NCI-H187 treated with DMSO at 0.1 percent for 48 hours (cell line): ENCODE data around the gene CHI3L1.
A peak's percentile ranks its signal among the peaks of the same experiment; 100 is the strongest.
"Not testable (repeated sequence)": the region's sequence is repeated elsewhere in the genome, so short reads cannot be mapped to it uniquely, and the experiment has no call there.

Experiments
- DNase-seq: peaks from one replicate; lab custom pipeline; 2025; lab: John Stamatoyannopoulos, UW

CHI3L1 gene

GRCh38 chr1:203186446-203187303, at the start of gene CHI3L1:
CHI3L1 (minus strand) TSS chr1:203186704; CDS start chr1:203186623, 81 bp downstream.
- DNase-seq, result no peak

- not testable (repeated sequence) for DNase-seq
Measured at GRCh38 chr1:203234901-203235300, 48.4 kb upstream of the CHI3L1 start.

DNA sequence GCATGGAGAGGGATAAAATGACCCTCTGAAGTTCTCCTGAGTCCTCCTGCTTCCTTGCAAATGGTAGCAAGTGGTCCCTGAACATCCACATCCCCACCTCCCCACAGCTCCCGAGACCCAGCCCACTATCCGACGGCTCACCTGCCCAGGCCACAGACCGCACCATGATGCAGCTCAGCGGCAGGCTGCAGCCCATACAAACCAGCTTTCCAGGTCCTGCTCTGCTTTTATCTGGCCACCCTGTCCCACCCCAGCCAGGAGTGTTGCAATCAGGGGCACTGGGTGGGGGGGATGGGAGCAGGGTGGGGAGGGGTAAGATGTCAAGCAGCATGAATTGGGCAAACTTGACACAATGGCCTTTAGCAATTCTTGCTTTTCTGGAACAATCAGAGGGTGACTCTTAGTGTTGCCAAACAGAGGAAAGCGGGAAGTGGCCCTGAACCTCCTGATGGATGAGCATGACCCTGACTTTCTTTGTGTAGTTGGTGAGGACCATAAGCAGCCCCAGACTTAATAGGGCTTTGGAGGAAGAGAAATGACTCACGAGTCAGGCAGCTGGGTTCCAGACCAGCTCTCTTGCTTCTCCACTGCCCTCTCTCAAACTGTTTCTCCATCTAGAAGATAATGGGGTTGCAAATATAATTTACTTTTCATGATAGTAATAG, 43.1 kb upstream of the CHI3L1 start, which contains the start of gene CHIT1:
TSS of gene CHIT1 (minus strand) at position 203 of the 665 bp plus-strand sequence. CDS start at position 166, 37 bp downstream.
- no peak for DNase-seq

DNA sequence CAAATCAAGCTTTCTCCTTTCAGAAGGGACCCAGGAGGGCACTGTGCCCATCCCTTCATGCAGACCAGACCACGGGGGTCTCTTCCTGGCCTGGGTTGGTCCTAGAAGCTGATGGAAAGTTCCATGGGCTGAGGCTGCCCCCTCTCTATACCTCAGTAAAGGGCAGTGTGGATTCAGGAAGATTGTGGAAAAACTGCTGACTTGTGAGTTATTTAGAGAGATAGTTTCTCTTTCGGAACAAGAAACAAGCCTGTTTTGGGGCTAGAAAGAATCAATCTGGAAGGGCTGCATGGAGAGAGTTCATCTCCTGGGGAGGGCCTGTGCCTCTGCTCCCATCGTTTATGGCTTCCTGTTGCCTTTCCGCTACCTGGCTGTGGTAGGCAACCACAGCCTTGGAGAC, 42.2 kb upstream of the CHI3L1 start:
- DNase-seq, result no peak

GRCh38 chr1:203227371-203228083, 41.0 kb upstream of the CHI3L1 start:
- DNase-seq, result no peak

GRCh38 chr1:203225071-203225470, 38.6 kb upstream of the CHI3L1 start:
- no peak for DNase-seq

- no peak for DNase-seq
Measured at GRCh38 chr1:203223012-203223775, 36.7 kb upstream of the CHI3L1 start.

GRCh38 chr1:203219934-203220333, 33.4 kb upstream of the CHI3L1 start:
- no peak for DNase-seq

DNA sequence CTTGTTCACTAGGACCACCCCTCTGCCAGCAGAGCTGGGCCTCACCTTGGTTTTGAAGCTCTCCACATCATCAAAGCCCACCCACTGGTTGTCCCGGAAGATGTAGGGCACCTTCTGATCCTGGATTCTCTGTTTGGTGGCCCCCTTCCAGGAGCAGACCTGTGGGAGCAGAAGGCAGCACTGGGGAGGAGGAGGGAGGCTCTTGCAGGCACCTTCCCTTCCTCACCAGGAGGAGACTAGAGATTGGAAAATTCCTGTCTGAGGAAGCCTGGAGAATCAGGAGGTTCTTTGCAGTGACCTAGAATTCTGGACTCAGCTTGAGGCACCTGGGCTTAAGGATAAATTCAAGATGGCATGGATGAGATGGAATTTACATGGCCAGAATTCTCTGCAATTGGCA, 32.7 kb upstream of the CHI3L1 start:
- no peak for DNase-seq

DNA sequence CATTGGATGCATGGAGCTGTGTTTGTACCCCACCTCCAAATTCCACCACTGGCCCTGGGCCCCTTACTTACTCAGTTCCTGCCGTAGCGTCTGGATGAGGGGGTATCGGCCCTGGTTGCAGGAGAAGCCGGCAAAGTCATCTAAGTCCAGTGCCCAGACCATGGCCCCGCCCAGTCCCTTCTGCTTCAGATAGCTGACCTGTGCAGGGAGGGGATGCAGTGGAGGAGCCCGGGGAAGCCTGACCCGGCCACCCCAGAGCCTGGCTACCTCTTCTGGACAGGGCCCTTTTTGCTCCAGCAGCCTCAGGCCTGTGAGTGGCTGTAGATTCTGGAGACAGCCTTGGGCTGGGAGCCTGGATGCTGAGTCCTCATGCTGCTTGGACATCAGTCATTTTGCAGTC, 31.2 kb upstream of the CHI3L1 start:
- no peak for DNase-seq

GRCh38 chr1:203217139-203217655, 30.7 kb upstream of the CHI3L1 start:
- DNase-seq, result no peak

- DNase-seq, result peak; percentile 49
Measured at GRCh38 chr1:203216274-203217138, 30.0 kb upstream of the CHI3L1 start.

DNA sequence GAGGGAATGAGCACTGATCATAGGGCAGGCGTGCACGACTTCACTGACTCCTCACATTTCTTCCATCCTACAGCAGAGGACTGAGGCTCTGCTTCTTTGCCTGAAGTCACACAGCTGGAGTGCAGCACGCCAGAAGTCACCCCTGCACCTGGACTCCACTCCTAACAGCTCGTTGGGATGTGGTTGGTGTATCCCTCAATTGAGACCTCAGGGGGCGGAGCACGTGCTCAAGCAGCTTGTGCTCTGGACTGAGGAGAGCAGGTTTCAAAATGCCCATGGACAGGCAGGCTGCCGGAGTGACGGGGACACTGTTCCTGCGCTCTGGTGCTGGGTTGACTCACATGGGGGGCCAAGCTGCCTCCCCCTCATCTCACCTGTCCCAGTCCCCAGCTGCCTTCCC, 29.1 kb upstream of the CHI3L1 start:
- no peak for DNase-seq

DNA sequence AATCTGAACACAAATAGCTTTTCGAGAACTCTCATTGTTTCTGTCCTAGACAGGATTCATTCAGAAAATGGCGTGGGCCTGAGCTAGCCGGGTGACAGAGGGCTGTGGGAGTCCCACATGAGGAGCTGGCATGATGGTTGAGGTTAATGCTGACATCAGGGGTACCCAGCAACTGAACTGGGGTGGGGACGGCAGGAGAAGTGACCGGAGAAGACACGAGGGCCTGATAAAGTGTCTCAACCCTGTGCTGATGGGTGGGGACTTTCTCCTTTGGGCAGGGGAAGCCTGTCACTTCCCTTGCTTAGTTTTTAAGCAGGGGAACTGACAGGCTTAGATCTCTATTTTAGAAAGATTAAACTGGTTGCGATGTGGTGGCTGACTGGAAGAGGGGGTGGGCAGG, 28.4 kb upstream of the CHI3L1 start:
- no peak for DNase-seq

DNA sequence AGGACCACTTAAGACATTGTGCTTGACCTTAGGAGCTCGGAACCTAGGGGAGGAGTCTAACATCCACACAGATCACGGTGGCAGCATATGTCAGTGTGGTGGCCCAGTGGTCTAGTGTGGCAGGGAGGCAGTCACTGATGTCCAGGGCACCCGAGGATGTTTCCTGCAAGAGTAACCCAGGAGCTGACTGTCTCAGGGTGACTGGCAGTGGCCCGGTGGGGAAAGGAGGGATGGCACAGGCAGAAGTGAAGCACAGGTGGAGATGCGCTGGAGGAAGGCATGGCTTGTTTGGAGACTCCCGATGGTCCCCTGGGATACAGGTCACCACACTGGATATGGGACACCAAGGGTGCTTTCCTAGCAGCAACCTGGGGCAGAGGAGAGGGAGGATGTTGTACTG, 26.6 kb upstream of the CHI3L1 start:
- DNase-seq, result no peak

DNA sequence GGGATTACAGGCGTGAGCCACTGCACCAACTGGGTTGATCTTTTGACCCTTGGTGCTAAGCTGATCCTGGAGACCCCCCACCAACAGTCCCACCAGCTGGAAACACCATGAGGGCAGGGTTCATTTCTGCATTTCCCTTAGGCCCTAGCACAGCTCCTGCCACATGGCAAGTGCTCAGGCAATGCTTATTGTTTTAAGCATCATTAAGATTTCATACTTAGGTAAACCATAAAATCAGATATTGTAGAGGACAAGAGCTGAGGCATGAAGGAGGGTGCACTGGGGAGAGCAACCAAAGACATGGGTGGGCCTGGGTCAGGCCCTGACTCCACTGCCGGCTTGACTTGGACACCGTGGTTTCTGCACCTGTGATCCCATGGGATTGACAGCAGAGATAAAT, 25.3 kb upstream of the CHI3L1 start:
- no peak for DNase-seq

- no peak for DNase-seq
Measured at GRCh38 chr1:203210988-203211387, 24.5 kb upstream of the CHI3L1 start.

- no peak for DNase-seq
Measured at GRCh38 chr1:203210350-203210749, 23.8 kb upstream of the CHI3L1 start.

DNA sequence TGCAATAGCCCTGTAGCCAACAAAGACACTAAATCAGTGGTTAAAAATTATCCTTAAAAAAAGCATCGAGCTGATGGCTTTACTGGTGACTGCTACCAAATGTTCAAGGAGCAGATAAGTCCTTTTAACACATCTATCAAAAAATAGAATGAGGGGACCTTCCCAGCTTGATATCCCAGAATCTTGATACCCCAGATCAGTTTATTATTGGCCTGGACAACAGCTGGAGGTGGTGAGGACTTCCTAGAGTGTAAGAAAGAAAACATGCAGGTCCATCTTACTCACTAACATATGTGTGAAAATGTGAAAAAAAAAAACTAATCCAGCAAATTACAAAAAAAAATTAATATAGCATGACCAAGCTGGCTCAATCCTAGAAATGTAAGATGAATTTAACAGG, 21.7 kb upstream of the CHI3L1 start:
- DNase-seq, result no peak

- DNase-seq, result peak; percentile 68
Measured at GRCh38 chr1:203207751-203208150, 21.2 kb upstream of the CHI3L1 start.
